ENCODE data around the gene ZNF844. TPM values are rescaled to one million over a fixed set of nuclear protein-coding genes. Genes with fewer than 3 reads are reported as not detected.
"Not testable (repeated sequence)": the region's sequence is repeated elsewhere in the genome, so short reads cannot be mapped to it uniquely, and the experiment has no call there.

The ZNF844 gene
- 0.12 TPM in 1 of 2 replicates, not detected in the other for total RNA-seq (2014; rRNA removed; shearing (Covaris generic))

GRCh38 chr19:12064590-12065538 is at the start of gene ZNF844:
Gene ZNF844, plus strand, starts transcription at chr19:12064731. Its CDS starts 143 bp downstream, at chr19:12064874.
- no peak for DNase-seq (ENCODE audit: low spot score)

- no peak for DNase-seq (ENCODE audit: low spot score)
Observed at GRCh38 chr19:12015015-12015752, 49.3 kb upstream of the ZNF844 start.

- no peak for DNase-seq (ENCODE audit: low spot score)
Observed at GRCh38 chr19:12015753-12016116, 48.8 kb upstream of the ZNF844 start.

- DNase-seq (ENCODE audit: low spot score) = no peak
Observed at GRCh38 chr19:12034198-12034597, 30.3 kb upstream of the ZNF844 start.

GRCh38 chr19:12034620-12035019 is 29.9 kb upstream of the ZNF844 start:
- DNase-seq (ENCODE audit: low spot score) = no peak

GRCh38 chr19:12035220-12036172 is 29.0 kb upstream of the ZNF844 start, which contains the start of gene ZNF433:
Gene ZNF433, minus strand, starts transcription at chr19:12035679. Its CDS starts 140 bp downstream, at chr19:12035539.
- DNase-seq (ENCODE audit: low spot score) = peak; percentile 78

- no peak for DNase-seq (ENCODE audit: low spot score)
Observed at GRCh38 chr19:12042893-12043292, 21.6 kb upstream of the ZNF844 start.

GRCh38 chr19:12043752-12044422 is 20.6 kb upstream of the ZNF844 start:
- DNase-seq (ENCODE audit: low spot score) = no peak

GRCh38 chr19:12047868-12048267 is 16.7 kb upstream of the ZNF844 start:
- DNase-seq (ENCODE audit: low spot score) = no peak

- DNase-seq (ENCODE audit: low spot score) = no peak
Observed at GRCh38 chr19:12052091-12052496, 12.4 kb upstream of the ZNF844 start.

GRCh38 chr19:12052497-12053169 is 11.9 kb upstream of the ZNF844 start, which contains the start of gene ZNF878:
Gene ZNF878, minus strand, starts transcription at chr19:12052961. Its CDS starts 160 bp downstream, at chr19:12052801.
- peak; percentile 53 for DNase-seq (ENCODE audit: low spot score)

GRCh38 chr19:12055784-12056183 is 8.7 kb upstream of the ZNF844 start:
- DNase-seq (ENCODE audit: low spot score) = no peak

GRCh38 chr19:12075538-12076139 is 11.1 kb downstream of the ZNF844 start:
- DNase-seq (ENCODE audit: low spot score) = no peak

GRCh38 chr19:12076331-12076730 is 11.8 kb downstream of the ZNF844 start:
- not testable (repeated sequence) for DNase-seq (ENCODE audit: low spot score)

GRCh38 chr19:12077375-12077774 is 12.8 kb downstream of the ZNF844 start:
- DNase-seq (ENCODE audit: low spot score) = no peak

GRCh38 chr19:12083336-12083735 is 18.8 kb downstream of the ZNF844 start:
- not testable (repeated sequence) for DNase-seq (ENCODE audit: low spot score)

GRCh38 chr19:12085074-12085818 is 20.7 kb downstream of the ZNF844 start:
- DNase-seq (ENCODE audit: low spot score) = no peak

- no peak for DNase-seq (ENCODE audit: low spot score)
Observed at GRCh38 chr19:12090807-12091206, 26.3 kb downstream of the ZNF844 start.
